Measurements from ENCODE around the gene BICD2. TPM values are rescaled to one million over a fixed set of nuclear protein-coding genes. Genes with fewer than 3 reads are reported as not detected.

The BICD2 gene
- total and polyA plus RNA-seq, 2 of the 8 experiments (the other 6 are each of a cell fraction or from before 2014, with no cell fraction given) = 6.6 to 22.8 TPM

DNA sequence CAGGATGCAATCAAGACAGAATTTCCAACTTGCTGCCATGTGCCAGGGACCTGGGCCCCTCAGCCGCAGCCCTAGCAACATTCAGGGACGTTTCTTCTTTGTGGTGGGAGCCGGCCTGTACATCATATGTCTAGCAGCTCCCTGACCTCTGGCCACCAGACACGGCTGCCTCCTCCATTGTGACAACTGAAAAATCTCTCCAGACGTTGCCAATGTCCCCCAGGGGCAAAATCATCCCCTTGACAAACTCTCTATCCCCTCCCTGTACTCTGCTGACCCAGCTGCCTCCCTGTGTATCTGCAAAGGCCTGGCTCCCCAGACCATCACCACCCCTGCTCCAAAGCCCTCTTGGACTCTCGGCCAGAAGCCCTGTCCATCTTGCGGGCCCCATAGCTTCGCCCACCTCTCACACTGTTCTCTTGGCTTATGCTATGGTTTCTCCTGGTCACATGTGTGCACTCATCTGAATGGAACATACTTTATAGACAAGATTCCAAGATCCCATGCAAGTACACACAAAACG, 40.8 kb downstream of the BICD2 start (continued):
- no peak for TF ChIP-seq SRF (IDR thresholded peaks at IDR 0.05; ENCODE audit: low read depth, low read length)
- no peak for TF ChIP-seq EP300 (IDR thresholded peaks at IDR 0.05; ENCODE audit: borderline replicate concordance in 1 of 2, low read depth in 2 of 2, low read length in 2 of 2)
- TF ChIP-seq TAF1 (IDR thresholded peaks at IDR 0.05; ENCODE audit: low read depth, low read length) = no peak

All from H1 (cell line).